Measurements from ENCODE around the gene KCTD18. TPM values are rescaled to one million over a fixed set of nuclear protein-coding genes. Genes with fewer than 3 reads are reported as not detected.
A peak's percentile ranks its signal among the peaks of the same experiment; 100 is the strongest.

KCTD18 gene
- total RNA-seq, 2 donors from 2014 or later, result 10.5 to 42.3 TPM

- Histone ChIP-seq H3K27ac (no peak overlapping the region), H3K9me3 (no peaks in the 10 kb centered on the region), H3K27me3 (no peaks in the 10 kb centered on the region), H3K4me1 (peaks cover 7% of the 10 kb centered on the region), H3K4me3 (no peak overlapping the region), H3K36me3 (replicated peaks in 1 of 2; ENCODE audit: insufficient read depth in 1 of 2, low read depth in 2 of 2) (no peaks in the 10 kb centered on the region)
- no peak for TF ChIP-seq POLR2A (IDR thresholded peaks at IDR 0.05)
- TF ChIP-seq CTCF (IDR thresholded peaks at IDR 0.05), result no peak
- ATAC-seq (no peak), DNase-seq (no peak)
- 39 to 75% methylated on average over 2 to 3 of the region's 3 CpGs for WGBS, 2 donors
- intact Hi-C loops (cut with DNase I), result no loop called here
Observed at GRCh38 chr2:200528228-200528627, 18.4 kb upstream of the KCTD18 start.

GRCh38 chr2:200525882-200526651 lies 16.2 kb upstream of the KCTD18 start, which contains the start of gene SGO2:
TSS of gene SGO2 (plus strand) at chr2:200526207. CDS start at chr2:200532976, 6,769 bp downstream.
- TF ChIP-seq POLR2A (IDR thresholded peaks at IDR 0.05) (peak in 2 of 3 donors; percentile 69 to 79), CTCF (IDR thresholded peaks at IDR 0.05) (no peak)

GRCh38 chr2:200525551-200525881 lies 15.6 kb upstream of the KCTD18 start:
- ATAC-seq, result no peak

More at GRCh38 chr2:200525882-200526651, 16.2 kb upstream of the KCTD18 start, which contains the start of gene SGO2:
- peak within 1 kb of the TSS in 2 of 4 donors; percentile 38 to 48 for H3K27ac ChIP-seq
- ATAC-seq (peak; percentile 100), DNase-seq (peak; percentile 90 to 94 (median 93))
- no peaks in the 10 kb centered on the region for H3K36me3 ChIP-seq (replicated peaks in 1 of 2; ENCODE audit: insufficient read depth in 1 of 2, low read depth in 2 of 2)
- intact Hi-C loops (cut with DNase I), result no loop called here
- WGBS, 2 donors, result 0 to 2% methylated on average over 14 to 56 of the region's 56 CpGs
- H3K4me3 ChIP-seq, result peak within 1 kb of the TSS; percentile 60 to 85
- peaks cover 7% of the 10 kb centered on the region for H3K4me1 ChIP-seq
- no peaks in the 10 kb centered on the region for H3K9me3 ChIP-seq
- no peaks in the 10 kb centered on the region for H3K27me3 ChIP-seq

GRCh38 chr2:200525066-200525465 lies 15.2 kb upstream of the KCTD18 start:
- no peak overlapping the region for H3K4me3 ChIP-seq
- DNase-seq (no peak), ATAC-seq (no peak)
- H3K36me3 ChIP-seq (replicated peaks in 1 of 2; ENCODE audit: insufficient read depth in 1 of 2, low read depth in 2 of 2), result no peaks in the 10 kb centered on the region
- WGBS, 2 donors, result 31 to 32% methylated on average over 2 of the region's 2 CpGs
- H3K9me3 ChIP-seq, result no peaks in the 10 kb centered on the region
- TF ChIP-seq CTCF (IDR thresholded peaks at IDR 0.05) (no peak), POLR2A (IDR thresholded peaks at IDR 0.05) (no peak)
- peaks cover 7% of the 10 kb centered on the region for H3K4me1 ChIP-seq
- H3K27ac ChIP-seq, result no peak overlapping the region
- intact Hi-C loops (cut with DNase I), result no loop called here
- no peaks in the 10 kb centered on the region for H3K27me3 ChIP-seq

More at GRCh38 chr2:200525551-200525881, 15.6 kb upstream of the KCTD18 start:
- WGBS, 2 donors, result 9% methylated on average over 7 of the region's 7 CpGs
- Histone ChIP-seq H3K4me3 (peak overlapping the region; percentile 60 to 85), H3K4me1 (peaks cover 7% of the 10 kb centered on the region), H3K27me3 (no peaks in the 10 kb centered on the region), H3K9me3 (no peaks in the 10 kb centered on the region), H3K27ac (peak overlapping the region in 2 of 4 donors; percentile 38 to 48), H3K36me3 (replicated peaks in 1 of 2; ENCODE audit: insufficient read depth in 1 of 2, low read depth in 2 of 2) (no peaks in the 10 kb centered on the region)
- DNase-seq, result no peak
- TF ChIP-seq POLR2A (IDR thresholded peaks at IDR 0.05) (no peak), CTCF (IDR thresholded peaks at IDR 0.05) (no peak)
- intact Hi-C loops (cut with DNase I), result no loop called here
